Stimulated activated CD8-positive, alpha-beta memory T cell treated with anti-CD3 and anti-CD28 coated beads, Interleukin-4, amount 100 ng/mL, for 4 hours (primary cell): ENCODE measurements around the gene APLP1.
"Not testable (repeated sequence)": the region's sequence is repeated elsewhere in the genome, so short reads cannot be mapped to it uniquely, and the experiment has no call there.

Experiments used
- DNase-seq, 2 donors: peaks; one replicate each; pipeline ENCODE4 v3.0.0-alpha.2; 2020; ENCODE audit warnings: low read depth in 2 of 2, low spot score in 1 of 2

APLP1 gene

GRCh38 chr19:35868172-35868822 is at the start of gene APLP1:
Gene APLP1 (plus strand): TSS chr19:35868574. CDS start chr19:35868637, 63 bp downstream.
- DNase-seq = peak in 1 of 2 donors; percentile 49

- DNase-seq = no peak
These were observed 45.8 kb upstream of the APLP1 start for GRCh38 chr19:35822579-35822978.

DNA sequence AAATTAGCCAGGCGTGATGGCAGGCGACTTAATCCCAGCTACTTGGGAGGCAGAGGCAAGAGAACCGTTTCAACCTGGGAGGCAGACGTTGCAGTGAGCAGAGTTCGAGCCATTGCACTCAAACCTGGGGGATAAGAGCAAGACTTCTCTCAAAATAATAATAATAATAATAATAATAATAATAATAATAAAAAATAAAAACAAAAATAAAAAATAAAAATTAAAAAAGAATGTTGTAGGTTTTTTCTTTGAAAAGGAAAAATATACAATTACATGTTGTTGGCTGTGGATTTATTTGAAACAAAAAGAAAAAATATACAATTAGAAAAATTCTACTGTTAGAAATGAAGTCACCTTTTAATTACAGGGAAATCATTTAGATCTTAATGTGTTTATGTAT is 44.2 kb upstream of the APLP1 start:
- DNase-seq = no peak

DNA sequence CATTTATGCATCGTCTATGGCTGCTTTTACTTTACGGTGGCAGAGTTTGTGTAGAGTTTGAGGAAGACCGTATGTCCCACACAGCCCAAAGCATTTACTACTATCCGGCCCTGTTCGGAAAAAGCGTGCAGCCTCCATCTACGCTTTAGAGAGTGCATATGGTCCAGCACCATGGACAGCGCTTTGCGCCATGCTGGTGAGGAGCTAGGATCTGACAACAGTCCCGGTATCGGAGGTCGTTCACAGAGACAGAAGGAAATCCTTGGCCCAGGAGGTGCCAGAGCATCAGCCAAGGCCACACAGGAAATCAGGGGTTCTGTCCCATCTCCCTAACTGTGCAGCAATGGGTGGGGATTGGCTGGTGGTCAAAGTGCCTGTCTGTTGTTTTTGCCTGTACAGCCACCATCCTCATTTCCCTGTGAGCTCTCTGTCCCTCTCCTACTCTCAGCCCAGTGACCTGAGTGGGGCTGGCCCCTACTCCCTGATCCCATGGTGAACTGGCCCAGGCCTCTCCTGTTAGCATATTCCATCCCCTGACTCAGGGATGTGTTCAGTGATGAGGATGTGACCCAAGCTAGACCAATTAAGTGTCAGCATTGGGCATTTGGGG is 39.6 kb upstream of the APLP1 start:
- DNase-seq = no peak

GRCh38 chr19:35830986-35831385 is 37.4 kb upstream of the APLP1 start:
- DNase-seq = no peak

- no peak for DNase-seq
These were observed 36.3 kb upstream of the APLP1 start for GRCh38 chr19:35832054-35832453.

DNA sequence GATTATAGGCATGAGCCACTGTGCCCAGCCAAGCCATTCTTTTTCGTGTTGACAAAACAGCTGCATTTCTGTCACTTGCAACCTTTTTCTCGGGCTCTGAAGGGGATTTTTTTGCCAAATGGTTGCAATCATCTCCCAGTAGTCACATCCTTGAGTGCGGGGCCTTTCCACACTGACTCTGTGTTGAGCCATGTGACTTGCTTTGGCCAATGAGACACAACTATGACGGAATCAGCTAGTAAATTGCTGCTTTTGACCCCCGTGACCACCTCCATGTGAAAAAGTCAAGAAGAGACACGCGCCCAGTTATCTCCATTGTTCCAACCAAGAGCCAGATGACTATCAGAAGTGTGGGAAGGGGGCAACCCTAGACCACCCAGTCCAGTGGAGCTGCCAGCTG is 34.4 kb upstream of the APLP1 start:
- no peak for DNase-seq

- DNase-seq = not testable (repeated sequence)
These were observed 32.3 kb upstream of the APLP1 start for GRCh38 chr19:35836096-35836495.

DNA sequence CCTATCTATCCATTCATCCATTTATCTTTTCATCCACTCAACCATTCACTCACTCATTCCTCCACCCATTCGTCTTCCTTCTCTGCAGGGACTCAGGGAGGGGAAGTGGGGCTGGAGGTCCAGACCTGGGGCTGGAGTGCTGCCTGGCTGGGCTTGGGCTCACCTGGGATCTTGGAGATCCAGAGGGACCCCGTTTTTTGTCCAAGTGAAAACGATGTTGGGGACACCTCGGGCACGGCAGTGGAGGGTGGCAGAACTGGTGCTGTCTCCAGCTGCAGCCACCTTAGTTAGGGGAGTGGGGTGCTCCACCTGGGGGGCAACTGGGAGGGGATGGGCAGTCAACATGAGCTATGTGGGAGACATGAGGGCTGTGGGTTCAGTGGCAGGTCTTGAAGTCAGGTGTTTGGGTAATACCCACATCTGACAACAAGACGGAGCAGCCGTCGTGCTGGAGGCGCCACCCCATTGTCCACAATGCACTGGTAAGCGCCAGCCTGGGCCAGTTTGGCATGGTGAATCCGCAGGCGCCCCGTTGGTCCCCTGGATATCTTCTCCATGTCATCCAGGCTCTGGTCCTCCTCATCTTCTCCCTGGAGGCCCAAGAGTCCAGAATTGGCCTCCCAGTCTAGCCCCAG is 26.3 kb upstream of the APLP1 start:
- DNase-seq = no peak

- DNase-seq = no peak
These were observed 25.6 kb upstream of the APLP1 start for GRCh38 chr19:35842666-35843272.

GRCh38 chr19:35843676-35844481 is 24.5 kb upstream of the APLP1 start:
- DNase-seq = no peak

DNA sequence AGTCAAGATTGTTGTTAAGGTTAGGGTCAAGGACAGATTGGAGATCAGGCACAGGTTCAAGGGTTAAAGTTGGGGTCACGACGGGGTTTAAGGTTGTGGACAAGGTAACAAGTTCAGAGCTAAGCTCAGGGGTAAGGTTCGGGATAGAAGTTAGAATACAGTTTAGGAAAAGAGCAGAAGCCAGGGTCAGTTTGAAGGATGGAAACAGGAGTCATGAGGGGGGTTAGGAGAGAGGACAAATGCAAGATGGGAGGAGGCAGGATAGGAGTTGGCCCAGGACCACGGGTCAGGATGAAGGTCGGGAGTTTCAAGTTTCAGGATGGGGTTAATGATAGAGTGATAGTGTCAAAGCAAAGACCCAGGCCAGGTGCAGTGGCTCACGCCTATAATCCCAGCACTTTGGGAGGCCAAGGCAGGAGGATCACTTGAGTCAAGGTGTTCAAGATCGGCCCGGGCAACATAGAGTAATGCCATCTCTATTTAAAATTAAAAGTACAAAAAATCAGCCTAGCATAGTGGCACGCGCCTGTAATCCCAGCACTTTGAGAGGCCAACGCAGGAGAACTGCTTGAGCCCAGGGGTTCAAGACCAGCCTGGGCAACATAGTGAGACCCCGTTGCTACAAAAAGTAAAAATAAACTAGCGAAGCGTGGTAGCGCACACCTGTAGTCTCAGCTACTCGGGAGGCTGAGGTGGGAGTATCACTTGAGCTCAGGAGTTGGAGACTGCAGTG is 23.7 kb upstream of the APLP1 start:
- no peak for DNase-seq

- DNase-seq = no peak
These were observed 22.9 kb upstream of the APLP1 start for GRCh38 chr19:35845215-35846037.

- no peak for DNase-seq
These were observed 22.2 kb upstream of the APLP1 start for GRCh38 chr19:35846038-35846668.

DNA sequence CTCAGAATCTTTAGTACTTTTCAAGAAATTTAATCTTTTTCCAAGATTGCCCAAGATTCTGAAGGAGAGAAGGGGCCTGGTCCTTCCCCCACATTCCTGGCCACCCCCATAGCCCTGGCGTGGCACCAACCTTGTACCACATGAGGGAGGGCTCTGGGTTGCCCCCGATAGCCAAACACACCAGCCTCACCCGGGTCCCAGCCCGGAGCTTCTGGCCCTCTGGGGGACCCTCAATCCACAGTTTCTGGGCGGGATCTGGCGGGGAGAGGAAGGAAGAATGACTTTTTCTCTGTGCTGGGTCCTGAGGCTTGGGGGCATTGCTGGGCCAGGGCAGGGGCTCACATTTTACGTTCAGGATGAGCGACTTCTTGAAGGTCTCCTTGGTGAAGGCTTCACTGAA is 20.5 kb upstream of the APLP1 start:
- DNase-seq = no peak

GRCh38 chr19:35848486-35848885 is 19.9 kb upstream of the APLP1 start:
- no peak for DNase-seq

GRCh38 chr19:35848919-35849505 is 19.4 kb upstream of the APLP1 start:
- DNase-seq = no peak

DNA sequence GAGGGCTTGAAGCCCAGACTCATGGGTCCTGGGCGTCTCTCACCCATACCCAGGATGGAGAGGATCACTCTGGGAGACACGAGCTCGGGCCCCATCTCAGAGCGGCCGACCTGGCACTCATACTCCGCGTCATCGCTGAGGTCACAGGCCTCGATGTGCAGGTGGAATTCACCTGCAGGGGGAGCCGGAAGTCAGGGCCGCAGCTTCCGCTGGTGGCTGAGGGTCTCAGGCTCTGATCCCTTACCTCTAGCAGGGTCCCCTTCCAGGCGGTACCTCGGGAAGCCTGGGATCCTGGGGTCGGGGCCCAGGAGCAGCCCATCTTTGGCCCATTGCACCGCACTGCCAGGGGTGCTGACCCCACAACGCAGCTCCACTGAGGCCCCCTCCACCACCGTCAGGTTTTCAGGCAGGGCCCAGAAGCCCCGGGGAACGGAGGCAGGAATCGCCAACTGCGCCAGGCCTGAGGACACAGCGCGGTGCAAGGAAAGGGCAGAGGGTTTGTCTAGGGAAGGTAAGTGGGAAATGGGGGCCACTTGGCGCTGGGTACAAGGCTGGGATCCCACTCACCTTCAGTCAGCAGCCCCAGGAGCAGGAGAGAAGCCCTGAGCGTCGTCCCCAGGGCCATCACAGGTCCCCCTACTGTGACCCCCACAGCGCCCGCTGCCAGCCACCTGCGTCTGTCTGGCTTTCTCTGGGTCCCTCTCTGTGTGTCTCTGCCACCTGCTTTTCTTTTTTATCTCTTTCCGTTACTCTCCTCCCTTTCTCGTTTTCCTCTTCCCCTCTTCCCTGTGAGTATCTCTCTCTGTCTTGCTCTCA is 17.0 kb upstream of the APLP1 start:
- DNase-seq = no peak
